Muscle of back (tissue), 13 donors: ENCODE measurements around the gene SIRT6. TPM values are rescaled to one million over a fixed set of nuclear protein-coding genes. Genes with fewer than 3 reads are reported as not detected.
A peak's percentile ranks its signal among the peaks of the same experiment; 100 is the strongest.
"Not testable (repeated sequence)": the region's sequence is repeated elsewhere in the genome, so short reads cannot be mapped to it uniquely, and the experiment has no call there.

ENCODE experiments used
- DNase-seq, 3 donors: peaks; one replicate each; pipeline versions ENCODE4 v3.0.0 to v3.0.0-alpha.2; 2013
- long read RNA-seq, 9 donors: transcript quantifications; one replicate each; lab custom pipeline, GENCODE V29; 2026
- polyA plus RNA-seq, 10 donors: library from polyadenylated mRNA; unstranded; fragments of 120-200 nt; gene quantifications; one replicate each; pipeline ENCODE4 v1.2.1, GENCODE V29; 2013; ENCODE audit not compliant: insufficient read length in 10 of 10

The SIRT6 gene
- polyA plus RNA-seq = 10 to 100 TPM in 7 of 10 donors, 1 to 10 TPM in 3; 7.6 to 16.1 (median 11.0) TPM
- long read RNA-seq, donor 1, partial matches to known transcripts = 0 of 4 reads
- long read RNA-seq, donor 1, other reads (novel, unspliced or antisense) = 0 of 4 reads
- long read RNA-seq, donor 2, partial matches to known transcripts = 0 of 1 reads
- long read RNA-seq, donor 2, other reads (novel, unspliced or antisense) = 0 of 1 reads
- long read RNA-seq, donor 3 = 0 reads
- long read RNA-seq, donor 4 = 0 reads
- long read RNA-seq, donor 5, transcript SIRT6-202 (8 exons, 1,641 nt) = major isoform, 5 of 6 reads
- long read RNA-seq, donor 5, partial matches to known transcripts = 0 of 6 reads
- long read RNA-seq, donor 5, other reads (novel, unspliced or antisense) = 0 of 6 reads
- long read RNA-seq, donor 6, partial matches to known transcripts = 0 of 3 reads
- long read RNA-seq, donor 6, other reads (novel, unspliced or antisense) = 0 of 3 reads
- long read RNA-seq, donor 7, partial matches to known transcripts = 0 of 1 reads
- long read RNA-seq, donor 7, other reads (novel, unspliced or antisense) = 0 of 1 reads
- long read RNA-seq, donor 8, partial matches to known transcripts = 0 of 3 reads
- long read RNA-seq, donor 8, other reads (novel, unspliced or antisense) = 0 of 3 reads
- long read RNA-seq, donor 9, partial matches to known transcripts = 0 of 1 reads
- long read RNA-seq, donor 9, other reads (novel, unspliced or antisense) = 0 of 1 reads

DNA sequence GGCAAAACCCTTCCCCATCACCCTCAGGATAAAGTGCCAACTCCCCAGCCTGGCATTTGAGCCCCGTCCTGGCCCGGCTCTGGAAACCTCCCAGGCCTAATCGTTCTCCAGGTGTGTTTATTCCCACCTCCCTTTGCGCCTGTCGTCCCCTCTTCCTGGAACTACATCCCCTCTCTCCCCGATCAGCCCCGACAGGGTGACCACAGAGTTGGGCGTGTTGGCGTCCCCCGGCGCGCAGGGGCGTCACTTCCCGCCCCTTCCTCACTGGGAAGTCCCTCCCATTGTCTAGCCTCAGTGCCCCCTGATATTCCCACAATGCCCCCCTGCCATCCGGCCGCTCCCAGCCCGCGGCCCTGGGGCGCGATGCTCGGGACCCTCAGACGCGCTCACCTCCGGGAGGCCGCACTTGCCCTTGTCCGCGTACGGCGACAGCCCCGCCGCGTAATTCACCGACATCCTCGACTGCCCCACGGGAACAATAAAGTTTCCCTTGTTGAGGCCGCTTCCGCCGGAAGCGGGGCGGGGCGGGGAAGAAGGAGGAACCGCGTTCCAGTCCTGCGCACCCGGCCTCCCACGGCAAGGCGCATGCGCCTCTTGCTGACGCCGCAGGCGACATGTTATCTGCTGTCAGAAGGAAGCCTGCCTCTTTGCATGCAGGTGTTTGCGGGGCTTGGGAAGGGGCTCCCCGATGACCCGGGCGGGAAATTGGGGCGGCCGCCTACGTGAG is at the start of gene SIRT6, which contains the start of gene ANKRD24:
TSS of gene SIRT6 (minus strand) at position 480 of the 727 bp plus-strand sequence. CDS start at position 456, 24 bp downstream.
TSS of gene ANKRD24 (plus strand) at position 606 of the 727 bp plus-strand sequence. CDS start 3,737 bp downstream, outside the sequence.
- DNase-seq = peak; percentile 95 to 98 (median 98)

DNA sequence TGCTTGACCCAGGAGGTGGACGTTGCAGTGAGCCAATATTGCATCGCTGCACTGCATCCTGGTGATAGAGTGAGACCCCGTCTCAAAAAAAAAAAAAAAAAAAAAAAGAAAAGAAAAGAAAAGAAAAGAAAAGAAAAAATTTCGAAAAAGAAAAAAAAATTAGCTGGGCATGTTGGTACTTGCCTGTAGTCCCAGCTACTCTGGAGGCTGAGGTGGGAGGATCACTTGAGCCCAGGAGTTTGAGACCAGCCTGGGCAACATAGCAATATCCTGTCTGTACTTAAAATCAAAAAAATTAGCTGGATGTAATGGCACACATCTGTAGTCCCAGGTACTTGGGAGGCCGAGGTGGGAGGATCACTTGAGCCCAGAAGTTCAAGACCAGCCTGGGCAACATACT is 49.8 kb upstream of the SIRT6 start:
- not testable (repeated sequence) for DNase-seq

DNA sequence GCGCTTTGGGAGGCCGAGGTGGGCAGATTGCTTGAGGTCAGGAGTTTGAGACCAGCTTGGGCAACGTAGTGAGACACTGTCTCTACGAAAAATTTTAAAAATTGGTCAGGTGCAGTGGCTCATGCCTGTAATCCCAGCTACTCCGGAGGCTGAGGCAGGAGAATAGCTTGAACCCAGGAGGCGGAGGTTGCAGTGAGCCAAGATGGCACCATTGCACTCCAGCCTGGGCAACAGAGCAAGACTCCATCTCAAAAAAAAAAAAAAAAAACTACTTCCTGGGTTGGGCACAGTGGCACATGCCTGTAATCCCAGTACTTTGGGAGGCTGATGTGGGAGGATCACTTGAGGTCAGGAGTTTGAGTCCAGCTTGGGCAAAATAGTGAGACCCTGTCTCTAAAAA is 49.2 kb upstream of the SIRT6 start:
- not testable (repeated sequence) for DNase-seq

DNA sequence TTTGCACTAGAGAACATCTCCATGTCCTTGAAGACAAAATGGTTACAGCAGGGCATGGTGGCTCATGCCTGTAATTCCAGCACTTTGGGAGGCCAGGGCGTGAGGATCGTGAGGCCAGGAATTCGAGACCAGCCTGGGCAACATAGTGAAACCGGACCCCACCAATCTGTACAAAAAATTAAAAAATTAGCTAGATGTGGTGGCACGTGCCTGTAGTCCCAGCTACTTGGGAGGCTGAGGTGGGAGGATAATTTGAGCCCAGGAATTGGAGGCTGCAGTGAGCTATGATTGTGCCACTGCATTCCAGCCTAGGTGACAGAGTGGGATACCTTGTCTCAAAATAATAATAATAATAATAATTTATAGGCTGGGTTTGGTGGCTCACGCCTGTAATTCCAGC is 47.9 kb upstream of the SIRT6 start:
- DNase-seq = not testable (repeated sequence)

DNA sequence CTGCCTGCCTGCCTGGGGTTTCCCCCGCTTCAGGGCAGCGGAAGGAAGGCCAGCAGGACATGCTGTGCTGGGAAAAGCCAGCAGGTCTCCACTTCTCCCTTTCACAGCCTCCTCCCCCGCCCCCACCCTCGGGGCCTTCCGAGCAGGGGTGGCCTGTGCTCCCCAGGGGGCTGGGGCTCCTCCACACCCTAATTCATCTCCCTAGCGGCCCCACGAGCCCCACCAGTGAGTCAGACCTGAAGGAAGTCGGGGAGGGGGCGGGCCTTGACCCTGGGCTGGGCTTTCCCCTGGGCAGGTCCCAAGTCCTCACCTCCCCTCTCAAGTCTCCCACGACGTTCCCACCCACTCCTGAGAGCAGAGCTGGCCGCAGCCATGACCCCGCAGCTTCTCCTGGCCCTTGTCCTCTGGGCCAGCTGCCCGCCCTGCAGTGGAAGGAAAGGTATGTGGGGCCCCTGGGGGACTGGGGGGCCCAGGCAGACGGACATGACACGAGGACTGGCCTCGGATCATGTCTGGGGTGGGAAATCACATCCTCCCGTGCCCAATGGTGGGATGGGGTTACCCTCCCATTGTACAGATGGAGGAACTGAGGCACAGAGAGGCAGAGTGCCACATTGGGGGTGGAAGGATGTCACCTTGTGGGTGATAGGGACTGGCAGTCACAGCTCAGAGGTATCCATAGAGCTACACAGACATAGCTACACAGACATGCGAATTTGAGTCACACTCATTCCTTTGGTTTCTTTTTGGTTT is 47.0 kb upstream of the SIRT6 start, which contains the start of gene EBI3:
TSS of gene EBI3 (plus strand) at position 345 of the 753 bp plus-strand sequence. CDS start at position 373, 28 bp downstream.
- peak in 1 of 3 donors; percentile 35 for DNase-seq

DNA sequence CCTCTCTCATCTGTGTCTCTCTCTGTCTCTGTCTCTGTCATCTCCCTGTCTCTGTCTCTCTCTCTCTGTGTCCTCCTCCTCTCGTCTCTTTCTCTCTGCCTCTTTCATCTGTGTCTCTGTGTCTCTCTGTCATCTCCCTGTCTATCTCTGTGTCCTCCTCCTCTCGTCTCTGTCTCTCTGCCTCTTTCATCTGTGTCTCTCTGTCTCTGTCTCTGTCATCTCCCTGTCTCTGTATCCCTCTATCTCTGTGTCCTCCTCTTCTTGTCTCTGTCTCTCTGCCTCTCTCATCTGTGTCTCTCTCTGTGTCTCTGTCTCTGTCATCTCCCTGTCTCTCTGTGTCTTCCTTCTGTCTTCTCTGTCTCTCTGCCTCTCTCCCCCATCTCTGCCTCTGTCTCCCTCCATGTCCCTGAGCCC is 46.4 kb upstream of the SIRT6 start:
- no peak for DNase-seq

DNA sequence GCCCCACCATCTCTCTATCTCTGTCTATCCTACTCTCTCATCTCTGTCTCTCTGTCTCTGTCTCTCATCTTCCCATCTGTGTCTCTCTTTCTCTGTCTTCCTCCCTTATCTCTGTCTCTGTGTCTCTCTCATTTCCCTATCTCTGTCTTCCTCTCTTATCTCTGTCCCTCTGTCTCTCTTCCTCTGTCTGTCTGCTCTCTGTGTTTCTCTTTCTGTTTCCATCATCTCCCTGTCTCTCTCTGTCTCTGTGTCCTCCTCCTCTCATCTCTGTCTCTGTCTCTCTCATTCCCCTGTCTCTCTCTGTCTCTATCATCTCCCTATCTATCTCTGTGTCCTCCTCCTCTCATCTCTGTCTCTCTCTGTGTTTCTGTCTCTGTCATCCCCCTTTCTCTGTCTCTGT is 45.4 kb upstream of the SIRT6 start:
- DNase-seq = no peak

DNA sequence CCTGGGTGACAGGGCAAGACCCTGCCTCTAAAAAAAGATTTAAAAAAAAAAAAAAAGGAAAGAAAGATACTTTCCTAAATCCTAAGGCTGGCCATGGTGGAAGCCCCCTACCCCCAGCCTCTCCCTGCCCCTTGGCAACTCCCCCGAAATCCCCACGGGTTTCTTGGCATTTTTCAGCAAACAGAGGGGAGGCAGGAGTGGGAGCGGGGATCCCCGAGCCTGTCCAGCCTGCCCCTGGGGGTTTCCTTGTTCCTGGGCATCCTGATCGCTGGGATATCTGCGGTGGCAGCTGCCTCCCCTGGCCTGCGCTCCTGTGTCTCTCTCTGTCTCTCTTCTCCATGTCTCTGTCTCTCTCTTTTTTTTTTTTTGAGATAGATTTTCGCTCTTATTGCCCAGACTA is 43.5 kb upstream of the SIRT6 start:
- no peak for DNase-seq

DNA sequence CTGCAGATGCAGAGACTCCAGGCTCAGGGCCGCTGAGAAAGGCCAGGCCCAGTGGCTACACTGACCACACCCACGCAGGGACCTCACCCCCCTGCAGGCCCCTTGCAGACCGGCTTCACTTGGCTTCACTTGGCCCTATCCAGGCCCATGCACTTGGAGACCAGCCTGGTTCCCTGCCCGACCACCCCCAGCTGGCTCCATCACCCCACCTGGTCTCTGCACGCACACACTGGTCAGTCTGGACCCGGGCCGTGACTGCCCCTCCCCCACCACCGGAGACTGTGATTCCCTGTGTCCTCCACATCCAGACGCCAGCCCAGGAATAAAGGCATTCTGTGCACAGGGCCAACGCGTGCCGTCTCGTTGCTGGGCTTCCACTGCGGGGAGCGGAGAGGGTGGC is 42.1 kb upstream of the SIRT6 start:
- no peak for DNase-seq

DNA sequence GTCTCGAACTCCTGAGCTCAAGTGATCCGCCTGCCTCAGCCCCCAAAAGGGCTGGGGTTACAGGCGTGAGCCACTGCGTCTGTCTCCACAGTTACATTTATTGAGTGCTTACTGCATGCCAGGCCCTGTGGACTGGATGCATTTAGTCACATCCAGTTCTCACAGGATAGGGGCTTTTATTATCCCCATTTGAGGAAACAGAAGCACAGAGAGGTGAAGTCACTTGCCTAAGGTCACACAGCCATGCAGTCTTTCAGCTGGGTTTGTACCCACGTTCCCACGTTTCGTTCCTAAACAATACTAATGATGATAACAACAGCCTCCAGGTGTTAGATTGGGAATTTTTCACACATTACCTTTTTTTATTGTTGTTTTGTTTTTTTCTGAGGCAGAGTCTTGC is 37.8 kb upstream of the SIRT6 start:
- DNase-seq = no peak

DNA sequence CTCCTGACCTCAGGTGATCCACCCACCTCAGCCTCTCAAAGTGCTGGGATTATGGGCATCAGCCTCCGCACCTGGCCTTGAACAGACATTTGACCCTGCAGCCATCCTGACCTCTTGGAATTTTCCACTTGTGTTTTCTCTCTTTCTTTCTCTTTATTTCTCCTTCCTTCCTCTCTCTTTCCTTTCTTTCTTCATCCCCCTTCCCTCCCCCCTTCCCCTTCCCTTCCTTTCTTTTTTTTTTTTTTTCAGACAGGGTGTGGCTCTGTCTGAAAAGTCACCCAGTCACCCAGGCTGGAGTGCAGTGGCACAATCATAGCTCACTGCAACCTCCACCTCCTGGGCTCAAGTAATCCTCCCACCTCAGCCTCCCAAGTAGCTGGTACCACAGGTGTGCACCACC is 36.2 kb upstream of the SIRT6 start:
- not testable (repeated sequence) for DNase-seq

DNA sequence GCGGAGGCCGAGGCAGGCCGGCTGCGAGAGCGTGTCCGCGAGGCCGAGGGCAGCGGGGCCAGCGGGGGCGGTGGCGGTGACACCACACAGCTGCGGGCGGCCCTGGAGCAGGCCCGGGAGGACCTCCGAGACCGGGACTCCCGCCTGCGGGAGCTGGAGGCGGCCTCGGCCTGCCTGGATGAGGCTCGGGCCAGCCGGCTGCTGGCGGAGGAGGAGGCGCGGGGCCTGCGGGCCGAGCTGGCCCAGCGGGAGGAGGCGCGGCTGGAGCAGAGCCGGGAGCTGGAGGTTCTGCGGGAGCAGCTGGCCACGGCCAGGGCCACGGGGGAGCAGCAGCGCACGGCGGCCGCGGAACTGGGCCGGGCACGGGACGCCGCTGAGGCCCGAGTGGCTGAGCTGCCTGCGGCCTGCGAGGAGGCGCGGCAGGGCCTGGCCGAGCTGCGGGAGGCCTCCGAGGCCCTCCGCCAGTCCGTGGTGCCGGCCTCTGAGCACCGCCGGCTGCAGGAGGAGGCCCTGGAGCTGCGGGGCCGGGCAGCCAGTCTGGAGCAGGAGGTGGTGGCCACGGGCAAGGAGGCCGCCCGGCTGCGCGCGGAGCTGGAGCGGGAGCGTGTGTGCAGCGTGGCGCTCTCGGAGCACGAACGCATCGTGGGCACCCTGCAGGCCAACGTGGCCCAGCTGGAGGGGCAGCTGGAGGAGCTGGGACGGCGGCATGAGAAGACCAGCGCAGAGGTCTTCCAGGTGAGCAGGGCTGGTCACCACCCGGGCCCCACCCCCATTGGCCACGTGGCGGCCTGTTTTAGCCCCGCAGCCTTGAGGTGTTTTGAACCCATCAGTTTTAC is 35.3 kb upstream of the SIRT6 start:
- DNase-seq = no peak

DNA sequence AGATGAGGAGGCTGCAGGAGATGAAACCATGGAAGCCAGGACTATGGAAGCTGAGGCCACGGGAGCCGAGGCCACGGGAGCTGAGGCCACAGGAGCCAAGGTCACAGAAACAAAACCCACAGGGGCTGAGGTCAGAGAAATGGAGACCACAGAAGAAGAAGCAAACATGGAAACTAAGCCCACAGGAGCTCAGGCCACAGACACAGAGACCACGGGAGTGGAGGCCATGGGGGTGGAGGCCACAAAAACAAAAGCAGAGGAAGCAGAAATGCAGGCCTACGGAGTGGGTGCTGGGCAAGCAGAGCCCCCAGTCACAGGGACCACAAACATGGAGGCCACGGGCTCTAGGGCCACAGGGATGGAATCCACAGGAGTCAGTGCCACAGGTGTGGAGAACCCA is 34.5 kb upstream of the SIRT6 start:
- DNase-seq = no peak

DNA sequence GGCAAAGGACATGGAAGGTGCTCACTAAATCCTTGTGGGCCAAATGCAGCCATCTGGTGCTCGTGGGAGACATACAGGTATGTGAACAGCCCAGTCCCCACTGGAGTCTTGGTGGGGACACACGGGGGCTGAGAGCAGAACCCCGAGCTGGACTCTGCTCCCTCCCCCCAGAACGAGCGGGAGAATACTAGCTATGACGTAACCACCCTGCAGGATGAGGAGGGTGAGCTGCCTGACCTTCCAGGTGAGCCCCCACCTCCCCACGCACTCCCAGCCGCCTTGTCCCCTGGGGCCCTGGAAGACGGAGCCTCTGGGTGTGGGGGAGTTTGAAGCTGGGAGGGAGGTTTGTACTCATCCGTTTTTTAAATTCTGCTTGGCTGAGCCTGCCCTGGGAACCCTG is 33.4 kb upstream of the SIRT6 start:
- DNase-seq = no peak

DNA sequence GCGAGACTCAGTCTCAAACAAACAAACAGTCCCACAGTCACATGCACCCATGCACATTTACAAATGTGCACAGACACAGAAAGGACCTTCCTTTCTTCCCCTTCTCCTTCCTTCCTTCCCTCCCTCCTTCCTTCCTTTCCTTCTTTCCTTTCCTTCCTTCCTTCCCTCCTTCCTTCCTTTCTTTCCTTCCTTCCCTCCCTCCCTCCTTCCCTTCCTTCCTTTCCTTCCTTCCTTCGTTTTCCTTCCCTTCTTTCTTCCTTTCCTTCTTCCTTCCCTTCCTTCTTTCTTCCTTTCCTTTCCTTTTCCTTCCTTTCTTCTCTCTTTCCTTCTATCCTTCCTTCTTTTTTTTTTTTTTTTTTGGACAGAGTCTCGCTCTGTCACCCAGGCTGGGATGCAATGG is 30.8 kb upstream of the SIRT6 start:
- DNase-seq = no peak

DNA sequence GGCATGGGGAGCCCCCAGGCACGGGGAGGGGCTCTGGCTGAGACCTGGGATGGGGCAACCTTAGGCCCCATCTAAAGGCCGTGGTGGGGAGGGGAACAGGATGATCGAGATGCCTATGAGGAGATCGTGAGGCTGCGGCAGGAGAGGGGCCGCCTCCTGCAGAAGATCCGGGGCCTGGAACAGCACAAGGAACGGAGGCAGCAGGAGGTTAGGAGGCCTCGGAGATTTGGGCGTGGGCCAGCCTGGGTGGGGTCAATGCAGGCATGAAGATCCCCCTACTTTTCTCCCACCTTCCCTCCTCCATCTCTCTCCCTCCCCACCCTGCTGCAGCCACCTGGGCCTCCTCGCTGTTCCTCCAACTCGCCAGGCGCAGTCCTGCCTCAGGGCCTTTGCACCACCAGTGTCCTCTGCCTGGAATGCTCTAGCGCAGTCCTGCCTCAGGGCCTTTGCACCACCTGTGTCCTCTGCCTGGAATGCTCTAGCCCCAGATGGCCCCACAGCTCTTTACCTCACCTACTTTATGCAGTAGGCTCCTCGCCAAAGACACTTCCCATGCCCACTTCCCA is 27.9 kb upstream of the SIRT6 start:
- no peak for DNase-seq

DNA sequence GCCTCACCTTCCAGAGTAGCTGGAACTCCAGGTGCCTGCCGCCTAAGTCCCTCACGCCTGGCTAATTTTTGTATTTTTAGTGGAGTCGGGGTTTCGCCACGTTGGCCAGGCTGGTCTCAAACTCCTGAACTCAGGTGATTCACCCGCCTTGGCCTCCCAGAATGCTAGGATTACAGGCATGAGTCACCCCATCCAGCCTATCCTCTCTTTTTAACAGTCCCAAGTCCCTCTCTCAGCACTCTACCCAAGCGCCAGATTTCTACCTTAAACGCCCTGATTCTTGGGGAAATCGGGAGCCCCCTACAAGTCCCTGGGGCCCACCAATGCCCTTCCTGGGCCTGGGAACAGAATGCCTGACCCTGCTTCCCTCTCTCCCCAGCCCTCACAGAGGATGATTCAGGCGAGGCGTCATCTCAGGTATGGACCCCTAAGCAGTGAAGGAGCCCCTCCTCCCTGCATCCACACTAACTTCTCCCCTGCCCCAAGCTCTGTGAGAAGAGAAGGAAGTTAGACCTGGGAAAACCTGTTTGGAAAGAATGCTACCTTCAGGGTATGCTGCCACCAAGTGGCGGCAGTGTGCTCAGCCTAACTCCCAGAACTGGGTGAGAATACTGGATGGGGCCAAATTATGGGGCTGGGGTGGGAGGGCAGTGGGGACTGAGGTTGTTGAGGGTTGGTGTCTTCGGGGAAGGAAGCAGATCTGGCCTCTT is 26.2 kb upstream of the SIRT6 start:
- DNase-seq = no peak

DNA sequence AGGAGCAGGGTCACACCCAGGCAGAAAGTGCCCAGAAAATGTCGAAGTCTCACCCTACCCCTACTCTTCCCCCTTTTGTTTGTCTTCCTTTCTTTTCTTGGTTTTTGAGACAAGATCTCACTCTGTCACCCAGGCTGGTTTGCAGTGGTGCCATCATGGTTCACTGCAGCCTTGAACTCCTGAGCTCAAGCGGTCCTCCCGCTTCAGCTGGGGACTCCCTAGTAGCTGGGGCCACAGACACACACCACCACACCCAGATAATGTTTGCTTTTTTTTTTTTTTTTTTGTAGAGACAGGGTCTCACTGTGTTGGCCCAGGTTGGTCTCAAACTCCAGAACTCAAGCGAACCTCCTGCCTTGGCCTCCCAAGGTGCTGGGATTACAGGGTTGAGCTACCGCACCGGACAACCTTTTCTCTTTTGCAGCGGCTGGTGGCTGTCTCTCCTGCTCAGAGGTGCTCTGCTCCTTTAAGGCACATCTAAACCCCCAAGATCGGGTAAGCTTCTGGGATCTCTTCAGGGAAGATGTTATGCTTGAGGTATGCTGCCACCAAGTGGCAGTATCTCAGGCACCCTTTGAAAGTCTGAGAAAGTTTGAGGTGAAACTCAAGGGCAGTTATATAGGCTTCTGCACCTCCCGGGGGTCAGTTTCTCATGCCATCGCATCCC is 24.6 kb upstream of the SIRT6 start:
- no peak for DNase-seq

DNA sequence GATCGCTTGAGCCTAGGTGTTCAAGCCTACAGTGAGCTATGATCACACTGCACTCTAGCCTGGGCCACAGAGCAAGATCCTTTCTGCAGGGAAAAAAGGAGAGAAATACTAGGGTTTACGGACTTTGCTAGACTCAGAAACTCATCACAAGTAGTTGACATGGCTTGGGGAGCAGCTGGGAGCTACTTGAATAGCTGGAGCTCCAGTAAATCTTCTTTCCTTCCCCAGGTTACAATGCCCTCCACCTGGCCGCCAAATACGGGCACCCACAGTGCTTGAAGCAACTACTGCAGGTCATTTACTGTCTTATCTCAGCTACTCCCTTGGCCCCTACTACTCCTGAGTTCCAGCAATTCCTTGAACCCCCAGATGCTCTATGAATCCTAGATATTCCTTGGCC is 19.4 kb upstream of the SIRT6 start:
- DNase-seq = no peak
